Activated T-helper 2 cell treated with anti-CD3 and anti-CD28 coated beads, Interferon-gamma antibody, Interleukin-2, Interleukin-4, amounts not matched to agents 10 μg/mL and 5 μg/mL and 100 μg/mL, durations not matched to agents 14 hours and 24 hours and 36 hours (primary cell): Measurements from ENCODE around the gene SMC1B. TPM values are rescaled to one million over a fixed set of nuclear protein-coding genes. Genes with fewer than 3 reads are reported as not detected.
"Not testable (repeated sequence)": the region's sequence is repeated elsewhere in the genome, so short reads cannot be mapped to it uniquely, and the experiment has no call there.

Source experiments
- DNase-seq: peaks from one replicate; pipeline ENCODE4 v3.0.0; 2021; ENCODE audit warnings: low spot score
- H3K27ac Mint-ChIP-seq: one replicate; pipeline ENCODE4 v1.8.0; 2021; ENCODE audit warnings: mixed read lengths
- H3K27me3 Mint-ChIP-seq: one replicate; pipeline ENCODE4 v1.8.0; 2021; ENCODE audit warnings: low read depth, mixed read lengths
- H3K36me3 Mint-ChIP-seq: one replicate; pipeline ENCODE4 v1.8.0; 2021; ENCODE audit warnings: low read depth, mixed read lengths
- H3K4me1 Mint-ChIP-seq: one replicate; pipeline ENCODE4 v1.8.0; 2021; ENCODE audit warnings: low read depth, mixed read lengths
- H3K4me3 Mint-ChIP-seq: one replicate; pipeline ENCODE4 v1.8.0; 2021; ENCODE audit warnings: low read depth, mild to moderate bottlenecking, moderate library complexity, mixed read lengths
- H3K9me3 Mint-ChIP-seq: one replicate; pipeline ENCODE4 v1.8.0; 2021; ENCODE audit warnings: mixed read lengths
- intact Hi-C: fragments of 100-400 bp; cut with micrococcal nuclease; formaldehyde crosslinking; loops from one replicate; pipeline ENCODE4 v1.15.1; 2023
- total RNA-seq: library from RNA; stranded (reverse); gene quantifications from 2 replicates; pipeline ENCODE4 v1.2.3, GENCODE V29; 2022

Gene SMC1B
- total RNA-seq, 1 donor from 2014 or later, result 0.50 TPM

DNA sequence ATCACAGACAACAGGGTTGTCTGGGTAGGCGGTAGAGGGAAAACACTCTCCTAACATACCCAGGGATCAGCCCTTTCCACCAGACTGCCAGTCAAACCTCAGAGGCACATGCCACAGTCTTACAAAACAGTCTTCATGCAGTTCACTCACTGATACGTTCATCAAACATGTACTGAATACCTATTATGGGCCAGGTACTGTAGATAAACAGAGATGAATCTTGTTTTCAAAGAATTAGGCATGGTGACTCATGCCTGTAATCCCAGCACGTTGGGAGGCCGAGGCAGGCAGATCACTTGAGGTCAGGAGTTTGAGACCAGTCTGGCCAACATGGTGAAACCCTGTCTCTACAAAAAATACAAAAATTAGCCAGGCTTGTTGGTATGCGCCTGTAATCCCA is 60.6 kb downstream of the SMC1B start:
- H3K27ac Mint-ChIP-seq, H3K4me3 Mint-ChIP-seq, DNase-seq, H3K36me3 Mint-ChIP-seq, intact Hi-C loops, H3K9me3 Mint-ChIP-seq, H3K27me3 Mint-ChIP-seq: not testable (repeated sequence)
- H3K4me1 Mint-ChIP-seq, result peaks cover 23% of the 10 kb centered on the region

DNA sequence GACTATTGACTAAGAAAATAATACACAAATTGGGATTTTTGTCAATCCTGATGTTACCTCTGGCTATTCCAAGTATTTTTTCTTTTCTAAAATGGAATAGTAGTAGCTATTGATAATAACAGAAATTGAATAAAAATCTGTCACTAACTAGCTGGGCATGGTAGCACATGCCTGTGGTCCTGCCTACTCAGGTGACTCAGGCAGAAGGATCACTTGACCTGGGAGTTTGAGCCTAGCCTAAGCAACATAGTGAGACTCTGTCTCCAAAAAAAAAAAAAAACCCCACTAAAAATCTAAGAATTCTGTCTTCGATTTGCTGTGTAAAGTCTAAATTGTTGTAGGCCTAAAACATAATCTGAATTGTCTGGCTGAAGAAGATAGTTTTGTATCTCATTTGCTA is 61.4 kb downstream of the SMC1B start:
- no peaks in the 10 kb centered on the region for H3K9me3 Mint-ChIP-seq

DNA sequence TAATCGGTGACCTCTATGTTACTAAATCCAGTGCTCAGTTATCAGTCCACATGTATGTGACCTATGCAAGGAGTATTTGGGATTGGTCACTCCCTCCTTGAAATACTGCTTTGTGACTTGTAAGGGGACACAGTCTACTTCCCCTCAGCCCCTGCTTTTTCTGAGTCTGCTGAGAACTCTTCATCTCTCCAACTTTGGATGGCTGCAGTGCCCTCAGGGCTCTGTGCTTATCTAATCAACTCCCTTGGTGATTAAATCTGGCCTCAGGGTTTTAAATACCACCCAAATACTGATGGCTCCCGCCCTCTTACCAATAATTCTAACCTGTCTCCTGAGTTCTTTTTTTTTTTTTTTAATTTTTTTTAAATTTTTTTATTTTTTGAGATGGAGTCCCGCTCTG is 63.5 kb downstream of the SMC1B start:
- H3K4me3 Mint-ChIP-seq, result no peak overlapping the region
- no peak for DNase-seq
- no peak overlapping the region for H3K27ac Mint-ChIP-seq
- H3K4me1 Mint-ChIP-seq, result peaks cover 17% of the 10 kb centered on the region
- H3K9me3 Mint-ChIP-seq, result no peaks in the 10 kb centered on the region
- intact Hi-C loops, result no loop called here
- peaks cover 9% of the 10 kb centered on the region for H3K36me3 Mint-ChIP-seq
- no peaks in the 10 kb centered on the region for H3K27me3 Mint-ChIP-seq

More for the DNA sequence above, 61.4 kb downstream of the SMC1B start:
- Mint-ChIP-seq H3K36me3 (peaks cover 8% of the 10 kb centered on the region), H3K27me3 (no peaks in the 10 kb centered on the region), H3K4me3 (no peak overlapping the region), H3K27ac (no peak overlapping the region), H3K4me1 (peaks cover 22% of the 10 kb centered on the region)
- DNase-seq, result no peak
- intact Hi-C loops, result no loop called here

DNA sequence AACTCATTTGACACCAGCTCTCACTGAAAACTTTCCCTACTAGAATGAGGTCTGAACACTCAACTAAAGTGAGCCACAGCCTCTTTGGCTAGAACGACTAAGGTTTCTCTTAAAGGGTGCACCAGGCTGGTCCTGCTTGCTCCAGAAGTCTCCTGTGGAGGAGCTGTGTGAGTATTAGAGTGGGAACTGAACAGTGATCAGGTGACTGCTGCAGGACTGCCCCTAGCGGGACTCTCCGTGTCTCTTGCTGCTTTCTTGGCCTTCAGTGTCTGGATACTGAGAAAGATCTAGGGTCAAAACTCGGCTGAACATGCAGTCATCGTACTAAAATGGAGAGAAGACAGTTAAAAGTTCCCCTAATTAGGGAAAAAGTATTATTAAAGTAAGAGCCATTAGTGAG is 69.1 kb downstream of the SMC1B start:
- H3K9me3 Mint-ChIP-seq, result no peaks in the 10 kb centered on the region
- no peak overlapping the region for H3K27ac Mint-ChIP-seq
- intact Hi-C loops, result no loop called here
- peaks cover 37% of the 10 kb centered on the region for H3K36me3 Mint-ChIP-seq
- H3K27me3 Mint-ChIP-seq, result no peaks in the 10 kb centered on the region
- no peak for DNase-seq
- peaks cover 12% of the 10 kb centered on the region for H3K4me1 Mint-ChIP-seq
- no peak overlapping the region for H3K4me3 Mint-ChIP-seq

DNA sequence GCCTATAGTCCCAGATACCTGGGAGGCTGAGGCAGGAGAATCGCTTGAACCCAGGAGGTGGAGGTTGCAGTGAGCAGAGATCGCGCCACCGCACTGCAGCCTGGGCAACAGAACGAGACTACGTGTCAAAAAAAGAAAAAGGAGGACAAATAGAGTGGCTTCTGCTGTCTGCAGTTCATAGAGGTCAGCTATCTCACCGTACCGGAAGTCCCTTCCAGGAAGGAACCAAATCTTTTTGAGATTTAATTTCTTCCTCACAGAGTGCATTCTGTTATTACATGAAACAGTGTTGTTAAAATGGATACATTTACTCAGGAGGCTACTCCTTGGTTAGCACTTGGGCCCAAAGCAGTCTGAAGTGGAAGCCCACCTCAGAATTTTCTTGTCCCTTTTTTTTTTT is 70.3 kb downstream of the SMC1B start:
- Mint-ChIP-seq H3K9me3 (no peaks in the 10 kb centered on the region), H3K27me3 (no peaks in the 10 kb centered on the region), H3K4me1 (peaks cover 12% of the 10 kb centered on the region), H3K27ac (no peak overlapping the region), H3K36me3 (peaks cover 45% of the 10 kb centered on the region), H3K4me3 (no peak overlapping the region)
- no peak for DNase-seq
- intact Hi-C loops, result no loop called here

DNA sequence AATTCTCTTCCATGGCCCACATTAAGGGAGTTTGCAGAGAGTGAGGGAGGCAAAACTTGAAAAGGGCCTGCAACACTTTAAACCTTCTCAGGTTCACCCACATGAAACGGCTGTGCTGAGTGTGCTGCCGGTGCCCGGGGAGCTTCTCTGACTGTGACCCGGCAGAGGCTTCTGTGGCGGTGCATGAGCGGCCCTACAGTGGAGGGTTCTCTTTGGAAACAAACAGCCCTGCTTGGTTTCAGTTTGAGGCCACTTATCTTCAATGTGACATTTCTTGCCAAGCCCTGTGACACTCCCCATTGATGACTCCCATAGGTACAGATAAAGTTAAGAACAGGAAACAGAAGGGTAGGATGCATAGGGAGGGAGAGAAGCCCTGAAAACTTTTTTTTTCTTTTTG is 71.9 kb downstream of the SMC1B start:
- Mint-ChIP-seq H3K36me3 (peaks cover 61% of the 10 kb centered on the region), H3K4me3 (peak overlapping the region; percentile 35), H3K4me1 (peaks cover 12% of the 10 kb centered on the region), H3K9me3 (no peaks in the 10 kb centered on the region), H3K27me3 (no peaks in the 10 kb centered on the region), H3K27ac (peak overlapping the region; percentile 78)
- intact Hi-C loops, result no loop called here
- peak; percentile 48 for DNase-seq

DNA sequence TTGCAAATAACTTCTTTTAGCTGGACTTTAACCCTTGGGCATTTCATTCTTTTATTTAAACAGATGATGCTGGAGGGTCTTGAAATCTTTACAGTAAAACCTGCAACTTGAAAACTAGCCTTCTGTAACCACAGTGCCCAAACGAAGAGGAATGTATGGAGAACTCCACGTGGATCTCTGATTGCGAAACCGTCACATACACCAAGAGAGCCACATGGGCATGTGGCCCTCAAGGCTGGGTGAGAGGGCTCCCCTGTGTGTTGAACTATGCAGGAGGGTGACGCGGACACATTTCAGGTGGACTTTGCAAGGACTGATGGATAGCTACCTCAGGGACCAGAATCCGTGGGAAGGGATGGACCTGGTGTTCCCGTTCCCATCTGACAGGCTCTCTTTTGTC is 73.1 kb downstream of the SMC1B start:
- Mint-ChIP-seq H3K27ac (peak overlapping the region; percentile 49), H3K4me3 (no peak overlapping the region)
- intact Hi-C loops, result no loop called here

DNA sequence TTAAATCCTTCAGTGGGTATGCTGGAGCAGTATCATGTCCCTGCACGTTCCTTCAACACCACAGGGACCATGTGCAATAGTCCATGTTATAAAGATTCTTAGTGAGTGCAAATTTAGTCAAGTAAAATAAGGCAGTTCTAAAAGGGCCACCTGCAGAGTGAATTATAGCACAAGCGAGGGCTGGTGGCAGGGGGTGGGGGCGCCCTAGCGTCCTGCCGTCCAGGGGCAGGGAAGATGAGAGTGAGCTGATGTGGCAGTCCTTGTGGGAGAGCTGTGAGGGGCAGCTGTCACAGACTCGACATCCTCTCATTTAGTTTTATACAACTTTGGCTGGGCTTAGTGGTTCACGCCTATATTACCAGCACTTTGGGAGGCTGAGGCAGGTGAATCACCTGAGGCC is 74.6 kb downstream of the SMC1B start:
- no peaks in the 10 kb centered on the region for H3K27me3 Mint-ChIP-seq
- no peak for DNase-seq
- no peak overlapping the region for H3K27ac Mint-ChIP-seq
- intact Hi-C loops, result no loop called here
- peaks cover 74% of the 10 kb centered on the region for H3K36me3 Mint-ChIP-seq
- no peaks in the 10 kb centered on the region for H3K9me3 Mint-ChIP-seq
- peaks cover 21% of the 10 kb centered on the region for H3K4me1 Mint-ChIP-seq
- H3K4me3 Mint-ChIP-seq, result no peak overlapping the region

More for the DNA sequence above, 73.1 kb downstream of the SMC1B start:
- peaks cover 71% of the 10 kb centered on the region for H3K36me3 Mint-ChIP-seq
- no peaks in the 10 kb centered on the region for H3K27me3 Mint-ChIP-seq
- no peak for DNase-seq
- H3K4me1 Mint-ChIP-seq, result peaks cover 12% of the 10 kb centered on the region
- H3K9me3 Mint-ChIP-seq, result no peaks in the 10 kb centered on the region

DNA sequence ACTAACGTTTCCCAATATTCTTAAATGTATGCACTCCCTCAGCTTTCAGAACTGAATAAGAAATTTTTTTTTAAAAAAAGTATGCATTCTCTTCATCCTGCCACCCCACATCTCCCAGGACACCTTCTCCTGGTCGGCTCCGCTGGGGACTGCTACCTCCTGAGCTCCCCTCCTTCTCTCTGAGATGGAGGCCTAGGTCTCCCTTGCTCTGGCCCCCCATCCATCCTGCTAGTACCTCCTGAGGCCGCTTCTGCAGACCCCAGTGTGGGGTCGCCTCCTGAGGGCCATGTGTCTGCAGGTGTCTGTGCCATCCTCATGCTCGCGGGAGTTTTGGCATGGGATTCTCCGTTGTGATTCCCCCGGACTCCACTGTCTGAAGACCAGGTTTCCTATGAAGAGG is 75.9 kb downstream of the SMC1B start:
- H3K4me1 Mint-ChIP-seq, result peaks cover 22% of the 10 kb centered on the region
- no peak overlapping the region for H3K27ac Mint-ChIP-seq
- H3K4me3 Mint-ChIP-seq, result no peak overlapping the region
- DNase-seq, result no peak
- intact Hi-C loops, result no loop called here
- no peaks in the 10 kb centered on the region for H3K27me3 Mint-ChIP-seq
- no peaks in the 10 kb centered on the region for H3K9me3 Mint-ChIP-seq
- H3K36me3 Mint-ChIP-seq, result peaks cover 79% of the 10 kb centered on the region

DNA sequence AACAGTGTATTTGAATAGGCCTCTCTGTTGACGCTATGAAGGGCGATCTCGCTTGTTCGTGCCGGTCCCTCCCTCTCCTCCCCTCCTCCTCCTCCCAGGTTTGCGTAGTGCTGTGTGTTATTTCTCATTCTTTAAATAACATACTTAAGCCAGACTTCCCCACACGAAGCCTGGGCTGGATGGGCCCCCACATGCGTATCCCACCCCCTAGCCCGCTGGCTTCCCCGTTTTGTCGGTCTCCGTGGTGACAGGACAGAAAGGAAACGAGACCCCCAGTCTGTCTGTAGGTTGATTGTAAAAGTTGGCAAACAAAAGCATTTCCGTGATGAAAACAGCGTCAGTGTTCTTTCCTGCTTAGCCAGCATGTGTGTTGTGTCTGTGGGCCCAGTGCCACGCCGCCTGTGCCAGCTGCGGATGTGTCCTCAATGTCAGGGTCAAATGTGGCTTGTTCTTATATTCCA is 76.4 kb downstream of the SMC1B start:
- H3K27ac Mint-ChIP-seq, result no peak overlapping the region
- no peak for DNase-seq
- H3K27me3 Mint-ChIP-seq, result no peaks in the 10 kb centered on the region
- intact Hi-C loops, result no loop called here
- H3K36me3 Mint-ChIP-seq, result peaks cover 80% of the 10 kb centered on the region
- no peaks in the 10 kb centered on the region for H3K9me3 Mint-ChIP-seq
- no peak overlapping the region for H3K4me3 Mint-ChIP-seq
- H3K4me1 Mint-ChIP-seq, result peaks cover 22% of the 10 kb centered on the region

DNA sequence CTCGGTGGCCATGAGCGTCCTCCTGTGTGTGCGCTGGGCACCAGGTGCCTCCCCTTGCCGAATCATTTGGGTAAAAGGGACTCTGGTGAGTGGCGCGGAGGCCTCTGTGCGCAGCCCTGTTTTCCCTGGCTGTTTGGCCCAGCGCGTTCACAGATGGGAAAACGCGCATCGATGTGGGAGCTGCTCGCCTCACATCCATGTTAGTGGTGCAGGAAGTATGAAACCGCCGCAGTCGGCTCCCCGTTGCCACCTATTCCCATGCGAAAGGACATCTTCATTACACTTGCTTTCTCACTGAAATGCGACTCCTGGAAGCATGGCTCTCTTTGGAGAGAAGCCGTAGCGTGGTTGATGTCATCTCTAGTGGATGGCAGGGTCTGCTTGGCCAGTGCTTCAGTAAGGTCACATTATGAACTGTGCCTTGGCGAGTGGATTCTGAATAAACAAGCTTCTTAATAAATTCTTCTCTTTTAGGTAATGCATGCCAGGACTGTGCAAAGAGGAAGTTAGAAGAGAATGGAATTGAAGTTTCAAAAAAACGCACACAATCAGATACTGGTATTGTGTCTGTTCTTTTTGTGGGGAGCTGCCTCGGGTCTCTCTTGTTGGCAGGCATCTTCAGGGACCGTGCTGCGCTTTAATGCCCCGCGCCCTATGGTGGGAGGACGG is 77.4 kb downstream of the SMC1B start:
- no peak overlapping the region for H3K27ac Mint-ChIP-seq
- intact Hi-C loops, result no loop called here
- peaks cover 14% of the 10 kb centered on the region for H3K4me1 Mint-ChIP-seq
- H3K9me3 Mint-ChIP-seq, result no peaks in the 10 kb centered on the region
- no peak overlapping the region for H3K4me3 Mint-ChIP-seq
- H3K27me3 Mint-ChIP-seq, result no peaks in the 10 kb centered on the region
- DNase-seq, result no peak
- H3K36me3 Mint-ChIP-seq, result peaks cover 73% of the 10 kb centered on the region

DNA sequence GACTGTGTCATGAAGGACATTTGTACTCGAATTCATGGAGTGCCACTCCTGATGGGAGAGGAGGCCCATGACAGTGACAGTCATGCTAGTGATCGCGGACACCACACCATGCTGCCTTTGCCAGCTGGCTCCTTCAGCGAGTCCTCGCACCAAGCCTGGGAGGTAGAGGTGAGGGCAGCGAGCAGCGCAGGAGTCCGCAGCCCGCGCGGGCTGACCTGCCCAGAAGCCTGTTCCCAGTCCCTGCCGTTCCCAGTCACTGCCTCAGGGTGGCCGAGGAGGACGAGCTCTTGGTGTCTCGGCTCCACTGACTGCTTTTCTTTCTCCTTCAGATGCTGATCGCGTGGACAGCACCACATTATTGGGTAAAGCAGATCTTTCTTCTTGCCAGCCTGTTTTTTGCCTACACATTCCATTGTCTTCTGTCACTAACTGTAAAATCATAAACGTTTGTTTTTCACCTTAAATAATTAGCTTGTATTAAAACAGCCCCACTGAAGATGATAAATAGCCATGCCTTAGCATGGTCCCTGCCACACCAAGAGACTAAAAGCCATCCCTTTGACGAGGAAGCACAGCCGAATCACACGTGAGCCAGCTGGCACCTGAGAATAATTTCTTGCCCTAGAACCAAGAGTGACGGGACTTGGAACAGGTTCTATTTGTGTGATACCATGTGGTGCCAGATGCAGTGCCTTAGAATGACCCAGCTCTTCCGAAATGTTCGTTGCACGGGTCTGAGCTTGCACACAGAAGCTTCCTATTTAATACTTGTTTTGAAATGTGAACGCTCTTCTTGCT is 78.2 kb downstream of the SMC1B start:
- peaks cover 73% of the 10 kb centered on the region for H3K36me3 Mint-ChIP-seq
- no peak overlapping the region for H3K27ac Mint-ChIP-seq
- intact Hi-C loops, result no loop called here
- no peaks in the 10 kb centered on the region for H3K9me3 Mint-ChIP-seq
- no peak overlapping the region for H3K4me3 Mint-ChIP-seq
- DNase-seq, result no peak
- no peaks in the 10 kb centered on the region for H3K27me3 Mint-ChIP-seq
- H3K4me1 Mint-ChIP-seq, result peaks cover 11% of the 10 kb centered on the region

DNA sequence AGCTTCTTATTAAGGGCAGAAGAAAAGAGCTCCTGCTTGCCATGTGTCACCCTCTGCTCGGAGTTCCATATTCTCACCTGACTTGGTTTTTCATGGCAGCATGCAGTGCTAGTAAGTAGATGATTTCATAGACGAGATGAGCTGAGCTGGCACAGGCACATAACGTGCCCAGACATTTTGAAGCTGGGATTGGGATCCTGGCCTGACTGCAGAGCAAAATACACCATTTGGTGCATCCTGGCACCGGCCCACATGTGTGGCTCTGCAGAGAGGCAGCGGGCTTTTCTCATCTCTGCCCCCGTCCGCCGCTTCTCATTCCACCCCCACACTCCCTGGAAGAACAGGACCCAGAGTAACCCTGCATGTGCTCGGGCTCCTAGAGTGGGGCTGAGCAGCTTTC is 78.9 kb downstream of the SMC1B start:
- Mint-ChIP-seq H3K36me3 (peaks cover 70% of the 10 kb centered on the region), H3K4me1 (peaks cover 11% of the 10 kb centered on the region), H3K27ac (no peak overlapping the region), H3K9me3 (no peaks in the 10 kb centered on the region), H3K27me3 (no peaks in the 10 kb centered on the region), H3K4me3 (no peak overlapping the region)
- intact Hi-C loops, result no loop called here
- DNase-seq, result no peak
